ENCODE measurements around the gene TTLL4.

- no peak for TF ChIP-seq CTCF (conservative IDR thresholded peaks at IDR 0.05; ENCODE audit: low read length)
- TF ChIP-seq EZH2phosphoT487 (IDR thresholded peaks at IDR 0.05; ENCODE audit: borderline replicate concordance, low read depth, low read length), result no peak
These were observed 46.7 kb upstream of the TTLL4 start for GRCh38 chr2:218663901-218664300.

All from OCI-LY7 (cell line).